HepG2 (cell line): ENCODE results near the gene ACTN1. TPM values are rescaled to one million over a fixed set of nuclear protein-coding genes. Genes with fewer than 3 reads are reported as not detected.

Source experiments
- ATAC-seq: fragments of 200-7000 bp; cut with Tn5 transposase; 3 replicates; pipeline ENCODE4 v1.9.1; 2020; ENCODE audit warnings: mild to moderate bottlenecking, moderate library complexity
- BruUV-seq: library from RNA; stranded (reverse); fragments of 400-500 nt; replicated peaks from 2 replicates; lab custom pipeline; 2021; lab: Mats Ljungman, UMichigan
- CTCF ChIA-PET: fragments of 300-600 bp; formaldehyde crosslinking; extraction: SDS; loops from one replicate; lab custom pipeline; 2021; ENCODE audit warnings: low total read pairs, inconsistent platforms, low intra/inter-chr PET ratio; lab: Yijun Ruan, JAX
- POLR2A ChIA-PET: fragments of 350-600 bp; sonication (Branson Sonifier 250); formaldehyde crosslinking; loops from one replicate; lab custom pipeline; 2020; ENCODE audit warnings: antibody characterized with exemption, inconsistent platforms; lab: Yijun Ruan, JAX
- DNase-seq: peaks from one replicate; pipeline ENCODE4 v3.0.0-alpha.2; 2015; ENCODE audit warnings: low spot score
- FAIRE-seq: peaks from 3 replicates; lab custom pipeline; 2011; peaks lifted over from hg19 to GRCh38; lab: Jason Lieb, UNC
- H2AFZ ChIP-seq: one replicate; pipeline ENCODE4 v1.6.1; 2011; ENCODE audit warnings: low read length, inconsistent platforms
- H3K27ac ChIP-seq: fragments of 300-600 bp; 3 replicates; pipeline ENCODE4 v1.8.0; 2011; ENCODE audit warnings: mixed run types, mild to moderate bottlenecking, mixed read lengths, low read length, inconsistent platforms; ENCODE audit not compliant: insufficient read depth; ENCODE audit errors: extremely low read length
- H3K27me3 ChIP-seq, 2 experiments: fragments of 200-600 bp in 1 of 2; 2 replicates in 1 of 2; 3 replicates in 1 of 2; pipeline versions ENCODE4 v1.6.0 to v1.8.0; 2011; ENCODE audit warnings: low read length in 2 of 2, mild to moderate bottlenecking in 2 of 2, moderate library complexity in 2 of 2, inconsistent platforms in 1 of 2; ENCODE audit not compliant: insufficient read depth in 2 of 2, control insufficient read depth in 1 of 2
- H3K36me3 ChIP-seq, 2 experiments: fragments of 200-600 bp in 1 of 2; replicated peaks in 1 of 2; 2 replicates in 1 of 2; 3 replicates in 1 of 2; pipeline versions ENCODE4 v1.5.1 to v1.8.0; 2011; ENCODE audit warnings: low read length in 2 of 2, inconsistent platforms in 1 of 2; ENCODE audit not compliant: insufficient read depth in 2 of 2, control insufficient read depth in 1 of 2
- H3K4me1 ChIP-seq: 2 replicates; pipeline ENCODE4 v1.5.1; 2012; ENCODE audit warnings: low read length, inconsistent platforms; ENCODE audit not compliant: insufficient read depth
- H3K4me2 ChIP-seq: 2 replicates; pipeline ENCODE4 v1.6.0; 2011; ENCODE audit warnings: low read depth, low read length, inconsistent platforms
- H3K4me3 ChIP-seq, 3 experiments: fragments of 200-600 bp in 1 of 3; sonication (generic), shearing (Covaris generic) in 1 of 3; replicated peaks in 1 of 3; 2 replicates each; pipeline ENCODE4 v1.5.1; 2011 to 2016; ENCODE audit warnings: low read length in 3 of 3, inconsistent platforms in 2 of 3, low read depth in 2 of 3, mild to moderate bottlenecking in 2 of 3, control low read depth in 1 of 3, mixed read lengths in 1 of 3; ENCODE audit not compliant: insufficient read depth in 1 of 3
- H3K79me2 ChIP-seq: one replicate; pipeline ENCODE4 v1.6.1; 2011; ENCODE audit warnings: low read length, inconsistent platforms; ENCODE audit not compliant: insufficient read depth
- H3K9ac ChIP-seq: 2 replicates; pipeline ENCODE4 v1.6.0; 2011; ENCODE audit warnings: mild to moderate bottlenecking, low read depth, low read length, inconsistent platforms; ENCODE audit not compliant: insufficient read depth
- H3K9me3 ChIP-seq: 2 replicates; pipeline ENCODE4 v1.5.1; 2012; ENCODE audit warnings: mild to moderate bottlenecking, low read length
- H4K20me1 ChIP-seq: 2 replicates; pipeline ENCODE4 v1.6.0; 2011; ENCODE audit warnings: inconsistent platforms, mild to moderate bottlenecking, low read length, moderate library complexity; ENCODE audit not compliant: insufficient read depth
- BHLHE40 ChIP-seq: IDR thresholded peaks from 2 replicates; pipeline ENCODE4 v1.6.1; 2011; ENCODE audit warnings: low read length, improper control_type of control experiment
- IKZF5 ChIP-seq: IDR thresholded peaks from 2 replicates; pipeline ENCODE4 v1.6.1; 2018; ENCODE audit warnings: missing genetic modification reagents, mild to moderate bottlenecking, missing compliant biosample characterization
- PCBP2 ChIP-seq: fragments of 200-400 bp; formaldehyde crosslinking; optimal IDR thresholded peaks from 2 replicates; pipeline ENCODE3; 2018; ENCODE audit warnings: low read length, low read depth; ENCODE audit not compliant: poor library complexity, severe bottlenecking
- POLR2AphosphoS2 ChIP-seq: IDR thresholded peaks from 2 replicates; pipeline ENCODE4 v1.6.1; 2011; ENCODE audit warnings: low read depth, low read length, improper control_type of control experiment
- RBFOX2 ChIP-seq: fragments of 200-400 bp; formaldehyde crosslinking; IDR thresholded peaks from 2 replicates; pipeline ENCODE4 v1.6.1; 2017; ENCODE audit warnings: low read depth, mild to moderate bottlenecking, low read length
- SMC3 ChIP-seq: IDR thresholded peaks from 2 replicates; pipeline ENCODE4 v1.6.1; 2011; ENCODE audit warnings: low read length, improper control_type of control experiment
- SP2 ChIP-seq: sonication (generic); formaldehyde crosslinking; IDR thresholded peaks from 2 replicates; pipeline ENCODE4 v1.5.1; 2020; ENCODE audit warnings: mild to moderate bottlenecking, missing genetic modification reagents
- THAP11 ChIP-seq: IDR thresholded peaks from 2 replicates; pipeline ENCODE4 v1.6.1; 2016; ENCODE audit warnings: missing biosample characterization, missing genetic modification reagents
- ZNF101 ChIP-seq: sonication (generic); formaldehyde crosslinking; IDR thresholded peaks from 2 replicates; pipeline ENCODE4 v1.4.0; 2020; ENCODE audit warnings: mild to moderate bottlenecking, low read depth, missing genetic modification reagents, borderline replicate concordance
- ZNF282 ChIP-seq: fragments of 450-650 bp; IDR thresholded peaks from 2 replicates; pipeline ENCODE4 v1.6.1; 2018; ENCODE audit not compliant: partially characterized antibody
- ZNF761 ChIP-seq: sonication (generic); formaldehyde crosslinking; conservative IDR thresholded peaks from 2 replicates; pipeline ENCODE4 v1.4.0; 2020; ENCODE audit warnings: mild to moderate bottlenecking, missing genetic modification reagents
- ZSCAN31 ChIP-seq: sonication (generic); formaldehyde crosslinking; IDR thresholded peaks from 2 replicates; pipeline ENCODE4 v1.5.0; 2020; ENCODE audit warnings: low read depth, mild to moderate bottlenecking, missing genetic modification reagents
- WGBS: methylation state at CpG from one replicate; pipeline ENCODE4 v1.1.6; 2017; ENCODE audit warnings: low lambda C conversion rate; 5-methylcytosine and 5-hydroxymethylcytosine counted together
- in situ Hi-C: cut with HindIII; loops from 2 replicates; pipeline ENCODE4 v1.10.0; 2017; ENCODE audit warnings: low pct_unique_long_range_greater_than_20kb; ENCODE audit not compliant: extremely low pct_ligation_motif_present
- intact Hi-C: fragments of 100-400 bp; cut with micrococcal nuclease; formaldehyde crosslinking; loops from one replicate; pipeline ENCODE4 v1.10.0; 2022; ENCODE audit not compliant: unreplicated experiment
- polyA plus RNA-seq, 8 experiments: library from polyadenylated mRNA; depleted of rRNA in 3 of 8; stranded (reverse) in 7 of 8; unstranded in 1 of 8; fragments of >200 nt; fragmentation: Illumina TruSeq in 4 of 8; extraction: Trizol in 4 of 8; gene quantifications; 2 replicates each; pipeline versions ENCODE4 v1.2.1 to v1.2.3, GENCODE V29; 2011 to 2016; ENCODE audit warnings: low read depth in 4 of 8, missing spikeins in 1 of 8, mixed read lengths in 1 of 8; ENCODE audit not compliant: insufficient read depth in 1 of 8
- total RNA-seq, 5 experiments: library from RNA; depleted of rRNA; stranded (reverse); fragments of >200 nt; fragmentation: Illumina TruSeq; extraction: Trizol; gene quantifications; 2 replicates each; pipeline ENCODE4 v1.2.3, GENCODE V29; 2016; ENCODE audit warnings: low read depth in 1 of 5
- TF ChIP-seq, protein P1 (sequence below): sonication (generic); formaldehyde crosslinking; IDR thresholded peaks from 2 replicates; pipeline ENCODE4 v1.8.1; 2022; ENCODE audit warnings: low read depth, mild to moderate bottlenecking, missing genetic modification reagents
- TF ChIP-seq, protein P2 (sequence below): sonication (generic); formaldehyde crosslinking; IDR thresholded peaks from 2 replicates; pipeline ENCODE4 v1.5.1; 2020; ENCODE audit warnings: mild to moderate bottlenecking, missing genetic modification reagents, moderate library complexity

The ACTN1 gene
- total and polyA plus RNA-seq, 2 of the 13 experiments (the other 11 are each of a cell fraction or from before 2014, with no cell fraction given), result 58.6 to 162 TPM

- peak; percentile 17; the same call in 1 of the 2 replicates for TF ChIP-seq IKZF5 (CRISPR knock-in tag)
- no peak for TF ChIP-seq ZNF101
- TF ChIP-seq THAP11 (CRISPR knock-in tag), result peak; percentile 53; the same call in 1 of the 2 replicates
- TF ChIP-seq BHLHE40, result peak; percentile 66
Observed at GRCh38 chr14:68976160-68977067, 2.7 kb downstream of the ACTN1 start (continued).

- POLR2A ChIA-PET, result interaction anchor here (1.2 to 5.2 kb wide), 5 partner anchors 9 to 36 kb away, joined by 3 to 36 read pairs (median 5); no protein-coding TSS in a partner anchor
- Histone ChIP-seq H2AFZ (no peak overlapping the region), H3K27me3 (no peaks in the 10 kb centered on the region), H3K4me2 (peak overlapping the region; percentile 93), H3K36me3 (peaks cover 15 to 37% of the 10 kb centered on the region in 2 experiments), H3K9ac (peak overlapping the region; percentile 38), H3K9me3 (no peaks in the 10 kb centered on the region), H3K4me3 (peak overlapping the region; percentile 27 to 95 (median 35)), H3K4me1 (peaks cover 76% of the 10 kb centered on the region), H4K20me1 (peaks cover 25% of the 10 kb centered on the region), H3K79me2 (peaks cover 76% of the 10 kb centered on the region), H3K27ac (peak overlapping the region; percentile 90)
- 35% methylated on average over 2 of the region's 7 CpGs for WGBS
- in situ Hi-C loops (loop anchor here (5.0 kb wide), 1 partner anchor 33 kb away; no protein-coding TSS in a partner anchor), intact Hi-C loops (loop anchor here (5.0 kb wide), 1 partner anchor 63 kb away; no protein-coding TSS in a partner anchor)
- CTCF ChIA-PET, result interaction anchor here (1.0 kb wide), 1 partner anchor 65 kb away, joined by 3 read pairs; no protein-coding TSS in a partner anchor
- no peak for ATAC-seq
- no TSS peak for BruUV-seq
- FAIRE-seq, result no peak
- DNase-seq, result no peak
- 0 out of 2 replicates have a peak, but pooled peaks have one; percentile 4 for TF ChIP-seq SP2 (CRISPR knock-in tag)
- no peak for TF ChIP-seq ZSCAN31 (CRISPR knock-in tag)
- TF ChIP-seq, protein P1, sequence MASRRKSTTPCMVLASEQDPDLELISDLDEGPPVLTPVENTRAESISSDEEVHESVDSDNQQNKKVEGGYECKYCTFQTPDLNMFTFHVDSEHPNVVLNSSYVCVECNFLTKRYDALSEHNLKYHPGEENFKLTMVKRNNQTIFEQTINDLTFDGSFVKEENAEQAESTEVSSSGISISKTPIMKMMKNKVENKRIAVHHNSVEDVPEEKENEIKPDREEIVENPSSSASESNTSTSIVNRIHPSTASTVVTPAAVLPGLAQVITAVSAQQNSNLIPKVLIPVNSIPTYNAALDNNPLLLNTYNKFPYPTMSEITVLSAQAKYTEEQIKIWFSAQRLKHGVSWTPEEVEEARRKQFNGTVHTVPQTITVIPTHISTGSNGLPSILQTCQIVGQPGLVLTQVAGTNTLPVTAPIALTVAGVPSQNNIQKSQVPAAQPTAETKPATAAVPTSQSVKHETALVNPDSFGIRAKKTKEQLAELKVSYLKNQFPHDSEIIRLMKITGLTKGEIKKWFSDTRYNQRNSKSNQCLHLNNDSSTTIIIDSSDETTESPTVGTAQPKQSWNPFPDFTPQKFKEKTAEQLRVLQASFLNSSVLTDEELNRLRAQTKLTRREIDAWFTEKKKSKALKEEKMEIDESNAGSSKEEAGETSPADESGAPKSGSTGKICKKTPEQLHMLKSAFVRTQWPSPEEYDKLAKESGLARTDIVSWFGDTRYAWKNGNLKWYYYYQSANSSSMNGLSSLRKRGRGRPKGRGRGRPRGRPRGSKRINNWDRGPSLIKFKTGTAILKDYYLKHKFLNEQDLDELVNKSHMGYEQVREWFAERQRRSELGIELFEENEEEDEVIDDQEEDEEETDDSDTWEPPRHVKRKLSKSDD, result no peak
- no peak for TF ChIP-seq SMC3
- TF ChIP-seq PCBP2, result no peak
- TF ChIP-seq, protein P2, sequence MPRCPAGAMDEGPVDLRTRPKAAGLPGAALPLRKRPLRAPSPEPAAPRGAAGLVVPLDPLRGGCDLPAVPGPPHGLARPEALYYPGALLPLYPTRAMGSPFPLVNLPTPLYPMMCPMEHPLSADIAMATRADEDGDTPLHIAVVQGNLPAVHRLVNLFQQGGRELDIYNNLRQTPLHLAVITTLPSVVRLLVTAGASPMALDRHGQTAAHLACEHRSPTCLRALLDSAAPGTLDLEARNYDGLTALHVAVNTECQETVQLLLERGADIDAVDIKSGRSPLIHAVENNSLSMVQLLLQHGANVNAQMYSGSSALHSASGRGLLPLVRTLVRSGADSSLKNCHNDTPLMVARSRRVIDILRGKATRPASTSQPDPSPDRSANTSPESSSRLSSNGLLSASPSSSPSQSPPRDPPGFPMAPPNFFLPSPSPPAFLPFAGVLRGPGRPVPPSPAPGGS (CRISPR knock-in tag), result 0 out of 2 replicates have a peak, but pooled peaks have one; percentile 20
- no peak for TF ChIP-seq BHLHE40
- no peak for TF ChIP-seq POLR2AphosphoS2
- TF ChIP-seq ZNF282, result no peak
- TF ChIP-seq RBFOX2, result peak; percentile 52; the same call in 1 of the 2 replicates
- TF ChIP-seq ZNF761 (CRISPR knock-in tag), result 0 out of 2 replicates have a peak, but pooled peaks have one; percentile 54
Observed at GRCh38 chr14:68975667-68976066, 3.4 kb downstream of the ACTN1 start.
